Prostate gland (tissue), 2 donors: ENCODE results near the gene WASF3. TPM values are rescaled to one million over a fixed set of nuclear protein-coding genes. Genes with fewer than 3 reads are reported as not detected.
"Not testable (repeated sequence)": the region's sequence is repeated elsewhere in the genome, so short reads cannot be mapped to it uniquely, and the experiment has no call there.

Experiments
- DNase-seq: peaks from one replicate; pipeline ENCODE4 v3.0.0-alpha.2; 2019; ENCODE audit warnings: low spot score
- H3K27ac ChIP-seq, 2 donors: fragments of 200-600 bp; sonication (generic); 2 replicates each; pipeline ENCODE4 v1.5.1; 2017 to 2019
- H3K27me3 ChIP-seq: fragments of 200-600 bp; sonication (generic); replicated peaks from 2 replicates; pipeline ENCODE4 v1.5.1; 2019; ENCODE audit not compliant: insufficient read depth
- H3K36me3 ChIP-seq, 2 donors: fragments of 200-600 bp; sonication (generic); 1 replicate in 1 of 2; 2 replicates in 1 of 2; pipeline versions ENCODE4 v1.5.1 to v1.8.1; 2017 to 2019
- H3K4me1 ChIP-seq: fragments of 200-600 bp; sonication (generic); replicated peaks from 2 replicates; pipeline ENCODE4 v1.5.1; 2019
- H3K4me3 ChIP-seq, 2 donors: fragments of 200-600 bp; sonication (generic); 2 replicates each; pipeline ENCODE4 v1.5.1; 2017 to 2019
- H3K9me3 ChIP-seq: fragments of 200-600 bp; sonication (generic); 2 replicates; pipeline ENCODE4 v1.5.1; 2017
- CTCF ChIP-seq, 4 experiments: fragments of 200-600 bp in 2 of 4; fragments of 450-650 bp in 2 of 4; sonication (generic) in 2 of 4; IDR thresholded peaks; 1 replicate in 3 of 4; 2 replicates in 1 of 4; pipeline ENCODE4 v1.5.1; 2016 to 2019; ENCODE audit warnings: antibody characterized with exemption in 4 of 4, mild to moderate bottlenecking in 2 of 4, moderate library complexity in 2 of 4
- POLR2A ChIP-seq: fragments of 450-650 bp; IDR thresholded peaks from one replicate; pipeline ENCODE4 v1.6.1; 2016; ENCODE audit warnings: antibody characterized with exemption, mild to moderate bottlenecking
- POLR2AphosphoS5 ChIP-seq: sonication (generic); formaldehyde crosslinking; IDR thresholded peaks from one replicate; pipeline ENCODE4 v1.6.1; 2017; ENCODE audit warnings: antibody characterized with exemption
- WGBS: methylation state at CpG from one replicate; pipeline ENCODE4 v1.1.5; 2018; 5-methylcytosine and 5-hydroxymethylcytosine counted together
- intact Hi-C: fragments of 100-400 bp; cut with DNase I; formaldehyde crosslinking; loops from one replicate; pipeline ENCODE4 v1.14.2; 2022
- total RNA-seq, 2 donors: library from RNA; depleted of rRNA; stranded (reverse); fragments of >200 nt; gene quantifications; one replicate each; pipeline ENCODE4 v1.1.0, GENCODE V29; 2016

WASF3 gene
- total RNA-seq, 2 donors from 2014 or later: 10.3 to 23.0 TPM

- Histone ChIP-seq H3K4me3 (no peak overlapping the region), H3K4me1 (no peaks in the 10 kb centered on the region), H3K27ac (no peak overlapping the region), H3K27me3 (no peaks in the 10 kb centered on the region), H3K9me3 (no peaks in the 10 kb centered on the region), H3K36me3 (no peaks in the 10 kb centered on the region)
- DNase-seq: no peak
- WGBS: 57% methylated on average over 26 of the region's 26 CpGs
- intact Hi-C loops: no loop called here
- TF ChIP-seq CTCF (IDR thresholded peaks at IDR 0.05): no peak
- TF ChIP-seq POLR2AphosphoS5: no peak
- TF ChIP-seq POLR2A: no peak
These were observed 164.0 kb downstream of the WASF3 start for GRCh38 chr13:26721251-26722121.

GRCh38 chr13:26722321-26722720 is 164.8 kb downstream of the WASF3 start:
- TF ChIP-seq POLR2A (no peak), CTCF (IDR thresholded peaks at IDR 0.05) (no peak), POLR2AphosphoS5 (no peak)
- no peaks in the 10 kb centered on the region for H3K4me1 ChIP-seq
- DNase-seq: no peak
- no peaks in the 10 kb centered on the region for H3K9me3 ChIP-seq
- intact Hi-C loops: no loop called here
- no peak overlapping the region for H3K27ac ChIP-seq
- WGBS: 80% methylated on average over 5 of the region's 5 CpGs
- no peaks in the 10 kb centered on the region for H3K27me3 ChIP-seq
- H3K36me3 ChIP-seq: no peaks in the 10 kb centered on the region
- no peak overlapping the region for H3K4me3 ChIP-seq

GRCh38 chr13:26723620-26724019 is 166.1 kb downstream of the WASF3 start:
- DNase-seq, H3K9me3 ChIP-seq, H3K27me3 ChIP-seq, intact Hi-C loops, H3K27ac ChIP-seq, H3K4me3 ChIP-seq, H3K36me3 ChIP-seq, H3K4me1 ChIP-seq: not testable (repeated sequence)
- WGBS: no CpG with 5 or more reads among the region's 31 CpGs

- WGBS: 90% methylated on average over 8 of the region's 8 CpGs
- DNase-seq: no peak
- Histone ChIP-seq H3K27ac (no peak overlapping the region), H3K9me3 (no peaks in the 10 kb centered on the region), H3K4me1 (no peaks in the 10 kb centered on the region), H3K4me3 (no peak overlapping the region), H3K27me3 (no peaks in the 10 kb centered on the region), H3K36me3 (no peaks in the 10 kb centered on the region)
- TF ChIP-seq POLR2A: no peak
- intact Hi-C loops: no loop called here
These were observed 169.2 kb downstream of the WASF3 start for GRCh38 chr13:26726684-26727083.

- Histone ChIP-seq H3K9me3 (no peaks in the 10 kb centered on the region), H3K36me3 (no peaks in the 10 kb centered on the region), H3K27ac (no peak overlapping the region), H3K4me1 (no peaks in the 10 kb centered on the region), H3K4me3 (no peak overlapping the region), H3K27me3 (no peaks in the 10 kb centered on the region)
- intact Hi-C loops: no loop called here
- WGBS: 81% methylated on average over 3 of the region's 3 CpGs
- DNase-seq: no peak
- TF ChIP-seq CTCF (IDR thresholded peaks at IDR 0.05) (no peak), POLR2A (no peak), POLR2AphosphoS5 (no peak)
These were observed 169.6 kb downstream of the WASF3 start for GRCh38 chr13:26727122-26727521.

GRCh38 chr13:26727633-26728032 is 170.2 kb downstream of the WASF3 start:
- H3K27me3 ChIP-seq: no peaks in the 10 kb centered on the region
- DNase-seq: no peak
- no peak for TF ChIP-seq CTCF (IDR thresholded peaks at IDR 0.05)
- no peak for TF ChIP-seq POLR2A
- TF ChIP-seq POLR2AphosphoS5: no peak
- intact Hi-C loops: no loop called here
- no peaks in the 10 kb centered on the region for H3K36me3 ChIP-seq
- no peak overlapping the region for H3K27ac ChIP-seq
- H3K4me3 ChIP-seq: no peak overlapping the region
- H3K4me1 ChIP-seq: no peaks in the 10 kb centered on the region
- no peaks in the 10 kb centered on the region for H3K9me3 ChIP-seq
